Omental fat pad (tissue), 4 donors: ENCODE data around the gene METAP1. TPM values are rescaled to one million over a fixed set of nuclear protein-coding genes. Genes with fewer than 3 reads are reported as not detected.
"Not testable (repeated sequence)": the region's sequence is repeated elsewhere in the genome, so short reads cannot be mapped to it uniquely, and the experiment has no call there.

ENCODE experiments used
- ATAC-seq: fragments of 150-250 bp; one replicate; pipeline ENCODE4 v1.9.1; 2016; ENCODE audit warnings: mild to moderate bottlenecking, moderate library complexity; ENCODE audit not compliant: low FRiP score
- DNase-seq: peaks from one replicate; pipeline ENCODE4 v3.0.0-alpha.2; 2019; ENCODE audit warnings: low spot score
- CTCF ChIP-seq, 3 donors: fragments of 450-650 bp; IDR thresholded peaks; one replicate each; pipeline ENCODE4 v1.5.1; 2016 to 2017; ENCODE audit warnings: antibody characterized with exemption in 3 of 3, mild to moderate bottlenecking in 3 of 3, moderate library complexity in 2 of 3
- total RNA-seq, 4 donors: library from RNA; depleted of rRNA; stranded (reverse); fragments of >200 nt; gene quantifications; one replicate each; pipeline ENCODE4 v1.1.0, GENCODE V29; 2016

METAP1 gene
- total RNA-seq, 4 donors from 2014 or later, result 21.7 to 37.0 (median 26.5) TPM

- DNase-seq (no peak), ATAC-seq (no peak)
- TF ChIP-seq CTCF (IDR thresholded peaks at IDR 0.05), result no peak
These were observed 18.5 kb downstream of the METAP1 start for GRCh38 chr4:99013884-99014523.

GRCh38 chr4:99021386-99021785 lies 25.9 kb downstream of the METAP1 start:
- TF ChIP-seq CTCF (IDR thresholded peaks at IDR 0.05), result no peak
- DNase-seq, result no peak
- ATAC-seq, result no peak

GRCh38 chr4:99022566-99022965 lies 27.0 kb downstream of the METAP1 start:
- ATAC-seq, result no peak

GRCh38 chr4:99023800-99024251 lies 28.3 kb downstream of the METAP1 start:
- DNase-seq, ATAC-seq: not testable (repeated sequence)

More at GRCh38 chr4:99022566-99022965, 27.0 kb downstream of the METAP1 start:
- no peak for TF ChIP-seq CTCF (IDR thresholded peaks at IDR 0.05)
- no peak for DNase-seq

GRCh38 chr4:99024481-99025275 lies 29.2 kb downstream of the METAP1 start:
- DNase-seq (no peak), ATAC-seq (no peak)
- no peak for TF ChIP-seq CTCF (IDR thresholded peaks at IDR 0.05)

GRCh38 chr4:99025506-99025905 lies 30.0 kb downstream of the METAP1 start:
- no peak for ATAC-seq
- TF ChIP-seq CTCF (IDR thresholded peaks at IDR 0.05), result no peak
- no peak for DNase-seq

GRCh38 chr4:99027304-99027703 lies 31.8 kb downstream of the METAP1 start:
- DNase-seq (no peak), ATAC-seq (no peak)
- TF ChIP-seq CTCF (IDR thresholded peaks at IDR 0.05), result no peak
